NCI-H774 (cell line): Measurements from ENCODE around the gene CNEP1R1.

Source experiments
- DNase-seq: peaks from one replicate; lab custom pipeline; 2025; lab: John Stamatoyannopoulos, UW

The CNEP1R1 gene

DNA sequence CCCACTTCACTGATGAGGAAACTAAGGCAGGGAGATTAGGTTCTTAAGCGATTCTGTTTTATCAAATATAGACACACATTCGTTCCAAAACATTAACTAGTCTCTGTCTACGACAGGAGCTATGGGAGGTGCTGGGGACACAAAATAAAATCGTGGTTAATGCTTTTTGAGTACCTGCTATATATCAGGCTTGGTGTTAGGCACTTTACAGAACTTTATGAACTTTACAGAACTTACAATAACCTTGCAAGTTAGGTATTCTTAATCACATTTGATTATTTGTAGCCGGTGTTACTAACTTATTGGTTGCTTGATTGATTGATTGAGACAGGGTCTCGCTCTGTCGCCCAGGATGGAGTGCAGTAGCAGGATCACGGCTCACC lies 40.2 kb downstream of the CNEP1R1 start:
- DNase-seq: no peak

DNA sequence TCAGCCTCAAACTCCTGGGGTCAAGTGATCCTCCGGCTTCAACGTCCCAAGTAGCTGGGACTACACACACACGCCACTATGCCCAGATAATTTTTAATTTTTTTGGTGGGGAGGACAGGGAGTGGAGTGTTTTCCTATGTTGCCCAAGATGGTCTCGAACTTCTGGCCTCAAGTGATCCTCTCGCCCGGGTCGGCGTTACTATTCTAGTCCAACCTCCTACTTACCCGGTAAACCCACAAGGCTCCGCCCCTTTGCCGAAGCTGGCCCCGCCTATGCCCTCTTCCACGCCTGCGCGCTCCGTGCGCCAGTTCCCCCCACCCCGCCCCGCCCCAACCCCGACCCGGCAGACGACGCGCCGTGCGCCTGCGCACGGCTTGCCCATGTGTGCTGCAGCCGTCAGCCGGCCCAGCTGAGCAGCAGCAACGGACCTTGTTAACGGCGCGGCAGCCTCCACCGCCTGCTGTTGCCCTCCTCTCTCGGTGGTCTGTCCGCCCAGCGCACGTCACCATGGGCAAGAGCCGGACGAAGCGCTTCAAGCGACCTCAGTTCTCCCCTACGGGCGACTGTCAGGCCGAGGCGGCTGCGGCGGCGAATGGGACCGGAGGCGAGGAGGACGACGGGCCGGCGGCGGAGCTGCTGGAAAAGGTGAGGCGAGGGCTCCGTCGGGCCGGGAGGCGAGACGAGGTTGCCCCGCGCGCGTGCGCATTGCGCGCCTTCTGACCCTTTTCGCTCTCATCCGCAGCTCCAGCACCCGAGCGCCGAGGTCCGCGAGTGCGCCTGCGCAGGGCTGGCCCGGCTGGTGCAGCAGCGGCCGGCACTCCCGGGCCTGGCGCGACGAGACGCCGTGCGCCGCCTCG lies 40.8 kb downstream of the CNEP1R1 start, which contains the start of gene HEATR3:
Gene HEATR3, plus strand, starts transcription at position 347 of the 858 bp plus-strand sequence. Its CDS starts 162 bp downstream, at position 509.
- peak; percentile 87 for DNase-seq

DNA sequence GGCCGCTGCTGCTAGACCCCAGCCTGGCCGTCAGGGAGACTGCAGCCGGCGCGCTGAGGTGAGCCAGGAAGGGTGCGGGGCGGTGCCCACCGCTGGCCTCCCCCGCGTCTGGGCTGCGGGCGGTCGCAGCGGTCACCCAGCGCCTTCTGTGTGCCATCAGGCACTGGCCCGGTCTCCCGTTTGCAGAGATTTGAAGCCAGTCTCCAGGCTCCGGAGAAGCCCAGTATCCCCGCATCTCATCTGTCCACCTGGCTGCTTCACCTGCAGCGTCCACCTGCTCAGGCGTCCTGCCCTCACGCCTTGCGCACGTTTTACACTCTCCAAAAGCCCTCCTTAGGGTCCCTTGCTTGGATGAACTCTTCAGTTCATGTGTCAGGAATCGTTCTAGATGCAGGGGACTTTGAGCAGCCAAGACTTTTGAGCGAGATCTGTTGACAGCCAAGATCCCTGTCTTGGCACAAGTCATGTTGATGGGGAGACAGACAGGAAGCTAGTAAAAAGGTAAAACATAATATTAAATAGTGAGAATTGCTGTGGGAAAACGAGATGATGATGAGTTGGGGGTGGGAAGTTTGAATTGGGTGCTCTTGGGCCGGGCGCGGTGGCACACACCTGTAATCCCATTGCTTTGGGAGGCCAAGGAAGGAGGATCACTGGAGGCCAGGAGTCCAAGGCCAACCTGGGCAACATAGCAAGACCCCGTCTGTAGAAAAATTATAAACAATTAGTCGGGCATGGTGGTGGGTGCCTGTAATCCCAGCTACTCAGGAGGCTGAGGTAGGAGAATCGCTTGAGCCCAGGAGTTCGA lies 41.7 kb downstream of the CNEP1R1 start:
- DNase-seq: no peak

DNA sequence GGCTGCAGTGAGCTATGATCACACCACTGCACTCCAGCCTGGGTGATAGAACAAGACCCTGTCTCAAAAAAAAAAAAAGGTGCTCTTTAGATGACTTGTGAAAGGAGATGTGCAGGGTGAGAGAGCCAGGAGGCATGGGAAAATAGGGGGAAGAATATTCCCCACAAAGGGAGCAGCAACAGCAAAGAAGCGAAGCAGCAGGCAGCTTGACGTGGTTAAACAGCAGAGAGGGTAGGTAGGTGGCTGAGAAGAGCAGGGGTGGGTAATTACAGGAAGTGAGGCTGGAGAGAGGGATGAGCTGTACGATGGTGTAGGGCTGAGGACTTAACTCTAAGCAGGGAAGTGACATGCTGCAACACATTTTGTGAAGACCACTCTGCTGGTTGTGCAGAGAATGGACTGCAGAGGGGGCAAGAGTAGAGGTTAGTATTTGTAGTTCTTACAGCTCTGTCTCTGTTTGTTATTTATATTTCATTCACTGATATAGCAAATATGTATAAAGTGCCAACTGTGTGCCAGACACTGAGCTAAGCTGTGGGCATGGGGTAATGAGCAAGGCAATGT lies 42.3 kb downstream of the CNEP1R1 start:
- no peak for DNase-seq

DNA sequence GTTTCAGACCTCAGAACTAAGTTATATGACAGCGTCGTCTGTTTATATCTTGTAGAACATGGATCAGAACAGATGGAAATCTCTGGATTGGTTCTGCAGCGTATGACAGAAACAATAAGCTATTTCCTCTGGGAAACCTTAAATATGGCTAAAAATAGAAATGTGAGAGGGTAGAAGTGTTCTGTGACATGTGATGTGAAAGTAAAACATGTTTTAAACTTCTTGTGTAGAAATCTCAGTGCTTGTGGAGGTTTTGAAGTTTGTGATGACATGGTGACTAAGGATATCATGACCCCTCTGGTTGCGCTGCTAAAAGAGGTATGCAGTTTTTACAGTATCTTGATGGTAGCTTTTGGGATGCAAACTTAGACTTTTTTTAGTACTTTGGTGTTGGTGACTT lies 43.5 kb downstream of the CNEP1R1 start:
- no peak for DNase-seq

DNA sequence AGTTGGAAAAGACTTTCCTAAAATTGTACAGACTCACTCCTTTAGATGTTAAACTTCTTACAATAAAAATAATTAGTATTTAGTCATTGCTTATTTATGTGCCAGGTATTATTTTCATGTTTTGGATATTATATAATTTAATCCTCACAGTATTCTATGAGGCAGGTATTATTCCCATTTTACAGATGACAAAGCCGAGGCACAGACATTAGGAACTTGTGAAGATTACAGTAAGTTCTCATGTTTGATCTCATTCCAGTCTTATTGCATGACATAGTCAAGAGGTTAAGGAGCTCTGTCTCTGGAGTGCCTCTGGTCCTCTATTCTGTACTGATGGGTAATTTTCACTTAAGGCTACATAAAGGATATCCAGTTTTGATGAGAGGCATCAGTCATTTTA lies 44.0 kb downstream of the CNEP1R1 start:
- DNase-seq: no peak

DNA sequence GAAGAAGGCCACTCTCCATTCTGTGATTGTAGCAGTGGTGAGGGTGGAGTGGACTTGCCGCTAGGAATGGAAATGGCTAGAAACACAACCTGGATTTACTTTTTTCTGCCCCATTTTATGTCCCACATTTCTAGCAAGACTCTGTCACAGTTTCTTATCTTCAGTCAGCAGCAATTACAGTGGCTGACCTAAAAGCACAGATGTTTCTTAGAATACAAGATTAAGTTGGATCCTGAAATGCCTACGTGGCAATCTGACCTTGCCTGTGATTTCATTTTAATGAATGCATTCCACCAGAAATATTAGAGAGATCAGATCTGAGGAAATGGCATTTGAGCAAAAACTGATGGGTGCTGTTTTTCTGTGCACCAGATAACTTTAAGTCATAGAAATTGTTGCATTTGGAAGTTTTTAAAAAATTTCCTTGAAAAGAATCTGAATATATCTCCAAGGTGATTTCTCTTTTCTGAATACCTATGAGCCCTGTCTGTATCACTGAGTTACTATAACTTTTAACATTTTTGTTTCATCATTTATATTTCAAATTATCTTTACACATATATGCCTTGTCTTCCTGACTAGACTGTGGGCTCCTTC lies 46.1 kb downstream of the CNEP1R1 start:
- DNase-seq: no peak

DNA sequence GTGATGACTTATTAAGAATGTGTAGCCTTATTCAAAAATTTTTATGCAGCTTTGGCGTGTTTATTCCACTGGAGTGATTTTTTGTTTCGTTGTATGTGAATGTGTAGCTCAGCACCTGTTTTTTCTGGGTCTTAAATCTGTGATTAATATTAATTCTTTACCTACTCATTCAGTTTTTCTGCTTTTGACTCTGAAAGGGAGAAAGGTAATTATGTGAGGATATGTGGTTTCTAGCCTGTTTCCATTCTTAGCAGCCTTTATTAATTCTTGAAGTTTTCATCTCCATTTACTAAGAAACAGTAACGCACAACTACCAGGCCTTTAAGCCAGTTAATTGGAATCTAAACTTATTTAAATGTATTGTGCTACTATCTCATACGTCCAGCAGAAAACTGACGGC lies 47.7 kb downstream of the CNEP1R1 start:
- no peak for DNase-seq

DNA sequence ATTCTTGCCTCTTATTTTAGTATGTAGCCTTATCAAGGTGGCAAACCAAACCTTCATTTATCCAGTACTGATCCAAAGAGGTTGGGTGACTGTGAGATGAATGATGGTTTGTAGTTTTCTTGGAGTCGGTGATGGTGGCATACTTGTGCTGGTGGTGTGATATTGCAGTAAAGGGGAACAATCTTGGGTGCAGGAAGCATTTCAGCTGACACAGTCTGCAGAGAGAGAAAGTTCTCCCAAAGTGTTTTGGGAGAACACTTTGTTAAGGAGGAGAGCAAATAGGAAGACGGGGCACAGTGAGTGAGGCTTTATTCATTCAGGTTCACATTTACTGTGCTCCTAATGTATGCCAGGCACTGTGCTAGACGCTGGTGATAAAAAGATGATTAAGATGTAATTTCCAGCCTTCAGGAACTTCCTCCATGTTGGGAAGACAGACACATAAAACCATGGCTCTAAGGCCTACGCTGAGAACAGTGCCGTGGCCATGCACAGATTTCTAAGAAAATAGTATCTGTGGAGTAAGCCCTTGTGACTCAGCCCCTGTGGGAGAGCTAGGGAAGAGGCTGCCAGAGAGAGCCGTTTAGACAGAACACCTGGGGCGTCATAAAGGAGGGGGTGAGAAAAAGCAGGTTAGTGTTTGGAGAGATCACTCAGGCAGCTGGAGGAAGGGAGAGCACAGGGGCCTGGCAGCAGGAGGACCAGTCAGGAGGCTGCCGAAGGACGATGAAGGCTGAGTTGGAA lies 54.5 kb downstream of the CNEP1R1 start:
- DNase-seq: no peak

DNA sequence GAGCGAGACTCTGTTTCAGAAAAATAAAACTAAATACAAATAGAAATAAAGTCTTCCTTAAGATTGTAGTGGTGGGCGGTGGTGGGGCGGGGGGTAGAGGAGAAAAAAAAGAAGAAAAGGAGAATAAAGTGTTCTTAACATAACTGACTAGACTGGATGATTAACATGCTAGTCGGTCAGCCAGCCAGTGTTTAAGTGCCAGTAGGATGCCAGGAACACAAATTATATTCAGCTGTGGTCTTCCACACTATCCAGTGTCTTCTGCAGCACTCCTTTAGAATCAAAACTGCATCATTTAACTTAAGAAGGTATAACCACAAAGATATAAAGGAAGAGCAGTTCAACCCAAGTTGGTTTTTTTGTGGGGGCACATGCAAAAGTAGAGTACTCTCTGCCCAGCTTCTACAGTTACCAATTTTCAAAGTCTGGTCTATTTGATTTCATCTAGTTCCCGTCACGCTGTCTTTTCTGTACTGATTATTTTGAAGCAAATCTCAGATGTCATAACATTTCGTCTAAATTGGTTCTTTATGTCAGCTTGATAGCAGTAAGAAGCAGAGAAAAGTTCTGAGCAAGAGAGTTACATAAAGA lies 56.5 kb downstream of the CNEP1R1 start:
- no peak for DNase-seq

DNA sequence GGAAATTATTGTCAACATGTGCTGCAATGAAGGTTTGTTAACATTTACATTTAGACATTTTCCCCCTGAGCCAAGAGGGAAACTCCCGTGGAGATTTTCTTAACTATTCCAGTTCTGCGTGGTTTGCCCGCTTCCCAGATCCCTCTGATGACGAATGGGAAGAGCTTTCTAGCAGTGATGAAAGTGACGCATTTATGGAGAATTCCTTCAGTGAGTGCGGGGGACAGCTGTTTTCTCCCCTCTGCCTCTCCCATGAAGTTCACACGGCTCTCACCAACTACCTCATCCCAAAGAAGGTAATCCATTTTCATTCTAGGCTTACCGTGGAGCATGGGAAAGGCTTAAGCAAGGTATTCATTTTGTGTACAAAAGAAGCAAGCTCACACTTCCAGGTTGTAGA lies 59.0 kb downstream of the CNEP1R1 start:
- no peak for DNase-seq

DNA sequence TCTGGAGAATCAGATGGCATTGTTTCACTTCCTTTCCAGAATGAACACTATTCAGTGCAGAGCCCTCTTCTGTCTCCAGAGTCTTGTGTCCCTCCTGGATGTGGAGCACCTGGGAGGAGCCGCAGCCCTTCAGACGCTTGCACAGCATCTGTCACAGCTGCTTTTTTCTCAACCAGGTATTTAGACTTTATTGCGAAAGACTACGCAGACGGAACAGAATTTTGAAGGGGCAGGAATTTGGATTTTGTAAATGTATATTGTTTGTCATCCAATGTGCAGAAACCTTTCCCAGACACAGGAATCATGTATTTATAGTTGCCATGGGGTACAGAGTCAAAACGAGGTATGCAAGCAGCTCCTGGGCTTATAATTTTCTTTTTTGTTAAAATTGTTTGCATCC lies 61.2 kb downstream of the CNEP1R1 start:
- no peak for DNase-seq
